VCaP (cell line): Measurements from ENCODE around the gene MYCBP2.
"Not testable (repeated sequence)": the region's sequence is repeated elsewhere in the genome, so short reads cannot be mapped to it uniquely, and the experiment has no call there.

Source experiments
- H3K27ac ChIP-seq: fragments of 450-650 bp; 2 replicates; pipeline ENCODE4 v1.5.1; 2017
- CTCF ChIP-seq: fragments of 450-650 bp; conservative IDR thresholded peaks from 2 replicates; pipeline ENCODE4 v1.5.1; 2017; ENCODE audit warnings: mild to moderate bottlenecking, moderate library complexity

MYCBP2 gene

GRCh38 chr13:77213644-77214043, 113.2 kb downstream of the MYCBP2 start:
- H3K27ac ChIP-seq = no peak overlapping the region
- TF ChIP-seq CTCF = no peak

GRCh38 chr13:77207943-77208342, 119.0 kb downstream of the MYCBP2 start:
- H3K27ac ChIP-seq = no peak overlapping the region
- no peak for TF ChIP-seq CTCF

GRCh38 chr13:77198995-77199394, 127.9 kb downstream of the MYCBP2 start:
- H3K27ac ChIP-seq = not testable (repeated sequence)

GRCh38 chr13:77196052-77196618, 130.8 kb downstream of the MYCBP2 start:
- H3K27ac ChIP-seq = no peak overlapping the region
- no peak for TF ChIP-seq CTCF

- no peak overlapping the region for H3K27ac ChIP-seq
- TF ChIP-seq CTCF = no peak
These were observed 136.4 kb downstream of the MYCBP2 start for GRCh38 chr13:77190349-77190958.

GRCh38 chr13:77185721-77186120, 141.2 kb downstream of the MYCBP2 start:
- no peak for TF ChIP-seq CTCF
- H3K27ac ChIP-seq = no peak overlapping the region

- no peak overlapping the region for H3K27ac ChIP-seq
- no peak for TF ChIP-seq CTCF
These were observed 142.4 kb downstream of the MYCBP2 start for GRCh38 chr13:77184455-77184854.

- TF ChIP-seq CTCF = no peak
- no peak overlapping the region for H3K27ac ChIP-seq
These were observed 146.9 kb downstream of the MYCBP2 start for GRCh38 chr13:77180011-77180410.
